H1 (cell line): ENCODE data around the gene SIGLEC10. TPM values are rescaled to one million over a fixed set of nuclear protein-coding genes. Genes with fewer than 3 reads are reported as not detected.

ENCODE experiments used
- CTCF ChIA-PET: fragments of 300-600 bp; sonication (Branson Sonifier 250); formaldehyde crosslinking; loops from one replicate; lab custom pipeline; 2021; ENCODE audit not compliant: partially characterized antibody; lab: Charles Lee
- POLR2A ChIA-PET: fragments of 300-600 bp; sonication (Branson Sonifier 250); formaldehyde crosslinking; loops from one replicate; lab custom pipeline; 2021; ENCODE audit warnings: inconsistent platforms; ENCODE audit not compliant: partially characterized antibody; lab: Charles Lee
- DNase-seq, 2 experiments: peaks; one replicate each; pipeline versions ENCODE4 v3.0.0 to v3.0.0-alpha.2; 2010 to 2022; ENCODE audit warnings: low spot score in 2 of 2, low read depth in 1 of 2, mixed read lengths in 1 of 2
- FAIRE-seq: peaks from 2 replicates; lab custom pipeline; 2011; peaks lifted over from hg19 to GRCh38; lab: Jason Lieb, UNC
- H2AFZ ChIP-seq: 2 replicates; pipeline ENCODE4 v1.8.1; 2012; ENCODE audit warnings: low read length, inconsistent platforms
- H2AK5ac ChIP-seq: 2 replicates; pipeline ENCODE4 v1.6.1; 2013; ENCODE audit warnings: low read depth, low read length
- H2BK120ac ChIP-seq: replicated peaks from 2 replicates; pipeline ENCODE3; 2013; ENCODE audit warnings: low read depth, low read length, inconsistent platforms
- H2BK12ac ChIP-seq: 2 replicates; pipeline ENCODE4 v1.6.1; 2013; ENCODE audit warnings: low read depth, low read length
- H2BK15ac ChIP-seq: 2 replicates; pipeline ENCODE4 v1.6.1; 2013; ENCODE audit warnings: low read length
- H2BK20ac ChIP-seq: 2 replicates; pipeline ENCODE4 v1.6.1; 2013; ENCODE audit warnings: low read length
- H2BK5ac ChIP-seq: 2 replicates; pipeline ENCODE4 v1.6.1; 2013; ENCODE audit warnings: low read depth, low read length
- H3K14ac ChIP-seq: 2 replicates; pipeline ENCODE4 v1.6.1; 2013; ENCODE audit warnings: inconsistent platforms; ENCODE audit not compliant: insufficient read length
- H3K18ac ChIP-seq: 2 replicates; pipeline ENCODE4 v1.6.1; 2013; ENCODE audit warnings: low read length; ENCODE audit errors: extremely low read depth
- H3K23ac ChIP-seq: 2 replicates; pipeline ENCODE4 v1.6.1; 2013; ENCODE audit warnings: inconsistent platforms; ENCODE audit not compliant: insufficient read length
- H3K23me2 ChIP-seq: 2 replicates; pipeline ENCODE4 v1.6.1; 2013; ENCODE audit warnings: low read depth, low read length
- H3K27ac ChIP-seq: 2 replicates; pipeline ENCODE4 v1.6.1; 2011; ENCODE audit warnings: low read depth, low read length, inconsistent platforms
- H3K27me3 ChIP-seq, 4 experiments: replicated peaks in 1 of 4; 1 replicate in 1 of 4; 2 replicates in 3 of 4; pipeline versions ENCODE4 v1.6.1 to v1.8.1; 2011 to 2013; ENCODE audit warnings: low read length in 3 of 4, mild to moderate bottlenecking in 3 of 4, inconsistent platforms in 2 of 4, mixed read lengths in 2 of 4, moderate library complexity in 1 of 4; ENCODE audit not compliant: control insufficient read depth in 3 of 4, insufficient read depth in 3 of 4; ENCODE audit errors: extremely low read depth in 1 of 4
- H3K36me3 ChIP-seq, 4 experiments: 2 replicates each; pipeline versions ENCODE4 v1.6.1 to v1.8.1; 2011 to 2013; ENCODE audit warnings: mild to moderate bottlenecking in 4 of 4, low read length in 3 of 4, moderate library complexity in 2 of 4, control low read depth in 1 of 4, inconsistent platforms in 1 of 4; ENCODE audit not compliant: insufficient read depth in 4 of 4, control insufficient read depth in 2 of 4
- H3K4ac ChIP-seq: replicated peaks from 2 replicates; pipeline ENCODE3; 2013; ENCODE audit warnings: low read length, low read depth, mixed read lengths, inconsistent platforms; ENCODE audit not compliant: insufficient read length
- H3K4me1 ChIP-seq, 4 experiments: replicated peaks in 1 of 4; 1 replicate in 1 of 4; 2 replicates in 3 of 4; pipeline versions ENCODE4 v1.6.1 to v1.8.1; 2011 to 2013; ENCODE audit warnings: low read length in 3 of 4, inconsistent platforms in 2 of 4, mixed read lengths in 1 of 4; ENCODE audit not compliant: insufficient read depth in 4 of 4, control insufficient read depth in 3 of 4
- H3K4me2 ChIP-seq, 2 experiments: 2 replicates each; pipeline versions ENCODE4 v1.6.1 to v1.8.1; 2011 to 2013; ENCODE audit warnings: low read depth in 2 of 2, low read length in 2 of 2, control low read depth in 1 of 2, inconsistent platforms in 1 of 2, mild to moderate bottlenecking in 1 of 2; ENCODE audit not compliant: insufficient read depth in 1 of 2
- H3K4me3 ChIP-seq, 4 experiments: fragments of 200-600, 300-600 bp in 1 of 4; sonication (generic), shearing (Covaris generic), sonication (Bioruptor Twin) in 1 of 4; 2 replicates each; pipeline versions ENCODE4 v1.5.1 to v1.8.1; 2011 to 2016; ENCODE audit warnings: low read length in 4 of 4, low read depth in 3 of 4, control low read depth in 2 of 4, inconsistent platforms in 2 of 4, mild to moderate bottlenecking in 2 of 4, mixed read lengths in 1 of 4, moderate library complexity in 1 of 4; ENCODE audit not compliant: insufficient read depth in 2 of 4; ENCODE audit errors: extremely low read depth in 1 of 4
- H3K56ac ChIP-seq: replicated peaks from 2 replicates; pipeline ENCODE3; 2013; ENCODE audit warnings: low read depth, mild to moderate bottlenecking, mixed read lengths, low read length, inconsistent platforms; ENCODE audit not compliant: insufficient read length
- H3K79me1 ChIP-seq: 2 replicates; pipeline ENCODE4 v1.6.1; 2013; ENCODE audit warnings: low read depth, low read length, control low read depth
- H3K79me2 ChIP-seq, 2 experiments: 2 replicates each; pipeline versions ENCODE4 v1.6.1 to v1.8.1; 2012 to 2013; ENCODE audit warnings: low read length in 2 of 2, mild to moderate bottlenecking in 2 of 2, inconsistent platforms in 1 of 2; ENCODE audit not compliant: insufficient read depth in 2 of 2, control insufficient read depth in 1 of 2
- H3K9ac ChIP-seq, 4 experiments: replicated peaks in 1 of 4; 1 replicate in 1 of 4; 2 replicates in 3 of 4; pipeline versions ENCODE4 v1.6.1 to v1.8.1; 2011 to 2013; ENCODE audit warnings: low read depth in 3 of 4, low read length in 3 of 4, control low read depth in 2 of 4, mild to moderate bottlenecking in 2 of 4, moderate library complexity in 2 of 4, inconsistent platforms in 1 of 4; ENCODE audit errors: extremely low read depth in 1 of 4
- H3K9me3 ChIP-seq, 2 experiments: 2 replicates each; pipeline versions ENCODE4 v1.6.1 to v1.8.1; 2012 to 2013; ENCODE audit warnings: mild to moderate bottlenecking in 2 of 2, moderate library complexity in 2 of 2, control low read depth in 1 of 2, inconsistent platforms in 1 of 2, low read depth in 1 of 2, low read length in 1 of 2, mixed read lengths in 1 of 2; ENCODE audit not compliant: insufficient read depth in 2 of 2
- H4K20me1 ChIP-seq, 2 experiments: replicated peaks in 1 of 2; 2 replicates each; pipeline versions ENCODE3 to v1.8.1; 2011 to 2013; ENCODE audit warnings: inconsistent platforms in 2 of 2, low read length in 2 of 2, mild to moderate bottlenecking in 1 of 2; ENCODE audit not compliant: insufficient read depth in 2 of 2, control insufficient read depth in 1 of 2
- H4K5ac ChIP-seq: 2 replicates; pipeline ENCODE4 v1.6.1; 2013; ENCODE audit warnings: low read length, low read depth, mixed read lengths, inconsistent platforms; ENCODE audit not compliant: insufficient read length
- H4K8ac ChIP-seq: 2 replicates; pipeline ENCODE4 v1.8.0; 2013; ENCODE audit warnings: mild to moderate bottlenecking, moderate library complexity, low read length, inconsistent platforms; ENCODE audit not compliant: insufficient read depth; ENCODE audit errors: extremely low read depth
- H4K91ac ChIP-seq: replicated peaks from 2 replicates; pipeline ENCODE3; 2013; ENCODE audit warnings: low read length, mixed read lengths, inconsistent platforms; ENCODE audit not compliant: insufficient read length
- BRCA1 ChIP-seq: IDR thresholded peaks from 2 replicates; pipeline ENCODE4 v1.6.1; 2012; ENCODE audit warnings: low read depth, low read length, improper control_type of control experiment
- CTBP2 ChIP-seq: IDR thresholded peaks from 2 replicates; pipeline ENCODE4 v1.7.0; 2011; ENCODE audit warnings: borderline replicate concordance, mild to moderate bottlenecking, moderate library complexity, mixed read lengths, low read length; ENCODE audit not compliant: insufficient read depth, insufficient read length
- EZH2 ChIP-seq: fragments of 200-600 bp; sonication (generic); IDR thresholded peaks from 2 replicates; pipeline ENCODE4 v1.7.1; 2012; ENCODE audit warnings: low read depth, mild to moderate bottlenecking, moderate library complexity, low read length, inconsistent platforms; ENCODE audit not compliant: severe bottlenecking
- KDM1A ChIP-seq: fragments of 200-600, 300-600 bp; sonication (generic); IDR thresholded peaks from 2 replicates; pipeline ENCODE4 v1.7.1; 2016; ENCODE audit warnings: mild to moderate bottlenecking, low read length, borderline replicate concordance
- KDM4A ChIP-seq: IDR thresholded peaks from one replicate; pipeline ENCODE4 v1.7.1; 2012; ENCODE audit warnings: low read depth, mild to moderate bottlenecking, moderate library complexity, low read length, inconsistent platforms; ENCODE audit not compliant: severe bottlenecking
- RFX5 ChIP-seq: IDR thresholded peaks from 2 replicates; pipeline ENCODE4 v1.6.1; 2011; ENCODE audit warnings: low read depth, low read length, improper control_type of control experiment, borderline replicate concordance
- SAP30 ChIP-seq: fragments of 300-600 bp; sonication (generic); IDR thresholded peaks from 2 replicates; pipeline ENCODE4 v1.7.1; 2012; ENCODE audit warnings: low read length, moderate library complexity, mild to moderate bottlenecking, inconsistent platforms; ENCODE audit not compliant: insufficient read depth, insufficient replicate concordance
- USF2 ChIP-seq: IDR thresholded peaks from 2 replicates; pipeline ENCODE4 v1.6.1; 2011; ENCODE audit warnings: low read length, improper control_type of control experiment
- WGBS, 2 experiments: shearing (Covaris generic) in 1 of 2; methylation state at CpG; one replicate each; pipeline versions ENCODE4 v1.1.6 to v1.1.7; 2013 to 2015; ENCODE audit warnings: low lambda C conversion rate in 2 of 2, mixed read lengths in 2 of 2, inconsistent platforms in 1 of 2, low coverage in 1 of 2, missing lambda C conversion rate in 1 of 2; ENCODE audit not compliant: insufficient replicate concordance in 2 of 2, insufficient coverage in 1 of 2, insufficient read length in 1 of 2; ENCODE audit errors: extremely low coverage in 1 of 2, missing lambda C conversion rate in 1 of 2; 5-methylcytosine and 5-hydroxymethylcytosine counted together
- polyA plus RNA-seq, 7 experiments: library from polyadenylated mRNA; depleted of rRNA in 3 of 7; stranded (reverse) in 5 of 7; unstranded in 2 of 7; fragments of >200 nt in 5 of 7; fragments of 200-250 nt in 2 of 7; gene quantifications; 1 replicate in 5 of 7; 2 replicates in 1 of 7; 4 replicates in 1 of 7; pipeline versions ENCODE4 v1.2.1 to v1.2.3, GENCODE V29; 2011 to 2013; ENCODE audit warnings: missing spikeins in 2 of 7, mixed read lengths in 2 of 7
- total RNA-seq: library from RNA; stranded (reverse); fragmentation: NEBNext Ultra II Directional; extraction: Animal tissue kit (Norgen Biotek cat#: 25700); gene quantifications from 2 replicates; pipeline ENCODE4 v1.2.1, GENCODE V29; 2021

SIGLEC10 gene
- total and polyA plus RNA-seq, 2 of the 8 experiments (the other 6 are each of a cell fraction or from before 2014, with no cell fraction given): 0.06 TPM; not detected in 1

DNA sequence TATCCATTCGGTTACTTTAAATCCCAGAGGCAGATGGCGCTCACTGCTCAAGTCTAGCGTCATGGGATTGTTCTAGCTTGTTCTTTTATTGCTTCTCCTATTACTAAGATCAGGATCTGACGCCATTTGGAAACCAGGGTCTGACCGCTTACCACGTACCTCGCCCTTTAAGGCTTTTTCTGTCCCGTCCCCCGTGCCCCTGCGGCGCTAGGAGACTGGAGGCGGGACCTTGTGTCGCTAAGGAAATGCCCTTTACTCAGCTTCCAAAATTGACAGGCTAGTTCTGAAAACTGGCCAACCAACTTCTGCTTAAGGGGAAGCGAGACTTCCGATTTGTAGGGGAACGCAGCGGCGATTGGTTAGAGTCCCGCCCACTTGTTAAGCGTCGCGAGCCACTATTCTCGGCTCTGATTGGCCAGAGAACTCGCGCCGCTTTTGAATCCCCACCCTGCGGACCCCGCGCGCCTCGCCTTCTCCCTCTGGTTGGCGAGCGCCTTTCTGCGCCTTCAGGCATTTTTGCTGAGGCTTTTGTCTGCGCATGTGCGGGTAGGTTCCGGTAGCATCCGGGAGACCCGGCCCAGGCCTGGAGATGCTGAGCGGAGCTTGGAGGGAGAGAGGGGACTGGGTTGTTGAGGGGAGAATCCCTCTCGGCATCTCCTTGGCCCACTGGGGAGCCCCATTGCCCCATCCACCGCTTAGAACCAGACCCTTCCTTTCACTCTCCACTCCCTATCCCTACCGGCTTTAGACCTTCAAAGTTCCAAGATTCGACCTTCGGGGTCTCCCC is 23.2 kb downstream of the SIGLEC10 start:
- POLR2A ChIA-PET: interaction anchor here (0.5 to 1.9 kb wide), 8 partner anchors 12 to 844 kb away, joined by 3 to 11 read pairs (median 4); partner anchors contain the start of genes CLDND2 and NKG7
- peak overlapping the region; percentile 90 for H4K5ac ChIP-seq
- H3K56ac ChIP-seq: peak overlapping the region; percentile 85
- DNase-seq: peak; percentile 94 to 98
- H3K27ac ChIP-seq: peak overlapping the region; percentile 86
- H2BK5ac ChIP-seq: peak overlapping the region; percentile 93
- CTCF ChIA-PET: interaction anchor here (0.8 to 7.0 kb wide), 3 partner anchors 14 to 27 kb away, joined by 4 to 74 read pairs (median 13); no protein-coding TSS in a partner anchor
- peaks cover 0 to 3% (median 0%) of the 10 kb centered on the region in 4 experiments; a peak in 1 of 8 replicates for H3K36me3 ChIP-seq
- H3K9ac ChIP-seq: peak overlapping the region; percentile 83 to 97 (median 88)
- H3K14ac ChIP-seq: no peak overlapping the region
- H3K4me1 ChIP-seq: peaks cover 0 to 7% (median under 1%) of the 10 kb centered on the region in 4 experiments; a peak in 4 of 7 replicates
- H3K4me3 ChIP-seq: peak overlapping the region; percentile 67 to 91 (median 83)
- H3K23ac ChIP-seq: no peak overlapping the region
- H3K4me2 ChIP-seq: peak overlapping the region; percentile 86
- no peaks in the 10 kb centered on the region for H3K27me3 ChIP-seq
- H3K18ac ChIP-seq: peak overlapping the region; percentile 98
- peak overlapping the region; percentile 84; the same call in 1 of the 2 replicates for H2BK12ac ChIP-seq
- H2BK120ac ChIP-seq: peak overlapping the region; percentile 44
- H3K23me2 ChIP-seq: peaks cover 7% of the 10 kb centered on the region
- H2BK15ac ChIP-seq: peak overlapping the region; percentile 81; the same call in 1 of the 2 replicates
- no peaks in the 10 kb centered on the region for H3K79me1 ChIP-seq
- peak; percentile 89 for FAIRE-seq
- no peaks in the 10 kb centered on the region for H3K9me3 ChIP-seq
- peaks cover 0 to 5% of the 10 kb centered on the region in 2 experiments; a peak in 2 of 4 replicates for H3K79me2 ChIP-seq
- WGBS, 2 experiments: 3% methylated on average over 42 of the region's 45 CpGs; no CpG with 5 or more reads in 1 of the 2 experiments
- no peak overlapping the region for H2BK20ac ChIP-seq
- no peaks in the 10 kb centered on the region for H4K20me1 ChIP-seq
- peak overlapping the region; percentile 86 for H4K91ac ChIP-seq
- H2AFZ ChIP-seq: peak overlapping the region; percentile 77; the same call in 1 of the 2 replicates
- peak overlapping the region; percentile 87 for H3K4ac ChIP-seq
- H2AK5ac ChIP-seq: peak overlapping the region; percentile 80; the same call in 1 of the 2 replicates
- H4K8ac ChIP-seq: peak overlapping the region; percentile 91; the same call in 1 of the 2 replicates
- no peak for TF ChIP-seq USF2
- no peak for TF ChIP-seq KDM1A
- no peak for TF ChIP-seq RFX5
- no peak for TF ChIP-seq EZH2
- TF ChIP-seq KDM4A: peak; percentile 46
- TF ChIP-seq BRCA1: no peak
- TF ChIP-seq CTBP2: no peak
- TF ChIP-seq SAP30: no peak
